A673 (cell line): Measurements from ENCODE around the gene ERI2. TPM values are rescaled to one million over a fixed set of nuclear protein-coding genes. Genes with fewer than 3 reads are reported as not detected.

Experiments used
- BruUV-seq: library from RNA; stranded (reverse); fragments of 400-500 nt; replicated peaks from 2 replicates; lab custom pipeline; 2021; lab: Mats Ljungman, UMichigan
- CTCF ChIA-PET: fragments of 300-600 bp; sonication (Branson Sonifier 250); formaldehyde crosslinking; loops from one replicate; lab custom pipeline; 2022; ENCODE audit warnings: antibody characterized with exemption; lab: Charles Lee
- POLR2A ChIA-PET: fragments of 300-600 bp; sonication (Branson Sonifier 250); formaldehyde crosslinking; loops from one replicate; lab custom pipeline; 2022; ENCODE audit warnings: antibody characterized with exemption; ENCODE audit not compliant: low non-redundant PET; lab: Charles Lee
- DNase-seq: peaks from one replicate; pipeline ENCODE4 v3.0.0-alpha.2; 2015; ENCODE audit warnings: low spot score
- H3K27ac ChIP-seq: fragments of 200-600 bp; sonication (generic); 2 replicates; pipeline ENCODE4 v1.5.1; 2016; ENCODE audit warnings: mixed run types, low read depth, mild to moderate bottlenecking, mixed read lengths, antibody characterized with exemption, low read length; ENCODE audit not compliant: poor library complexity, severe bottlenecking
- H3K27me3 ChIP-seq: fragments of 200-600 bp; sonication (generic); replicated peaks from 2 replicates; pipeline ENCODE4 v1.6.1; 2017; ENCODE audit warnings: mixed run types, low read depth, mild to moderate bottlenecking, mixed read lengths, antibody characterized with exemption, low read length; ENCODE audit not compliant: insufficient read depth, poor library complexity
- H3K36me3 ChIP-seq: fragments of 200-600 bp; sonication (generic); 2 replicates; pipeline ENCODE4 v1.6.1; 2016; ENCODE audit warnings: mixed run types, mild to moderate bottlenecking, mixed read lengths, antibody characterized with exemption, low read length; ENCODE audit not compliant: insufficient read depth, poor library complexity, severe bottlenecking
- H3K4me1 ChIP-seq: fragments of 200-600 bp; sonication (generic); 2 replicates; pipeline ENCODE4 v1.6.1; 2017; ENCODE audit warnings: mixed run types, mild to moderate bottlenecking, mixed read lengths, antibody characterized with exemption, low read length; ENCODE audit not compliant: insufficient read depth, poor library complexity, severe bottlenecking
- H3K4me3 ChIP-seq: fragments of 200-600 bp; sonication (generic); 2 replicates; pipeline ENCODE4 v1.5.1; 2016; ENCODE audit warnings: low read depth, mixed run types, mild to moderate bottlenecking, mixed read lengths, low read length; ENCODE audit not compliant: poor library complexity, severe bottlenecking
- H3K9me3 ChIP-seq: fragments of 200-600 bp; sonication (generic); 2 replicates; pipeline ENCODE4 v1.6.1; 2016; ENCODE audit warnings: mixed run types, low read depth, mild to moderate bottlenecking, mixed read lengths, antibody characterized with exemption, low read length; ENCODE audit not compliant: poor library complexity, severe bottlenecking
- CTCF ChIP-seq: fragments of 300-800, 200-600 bp; sonication (generic); conservative IDR thresholded peaks from 2 replicates; pipeline ENCODE4 v1.5.1; 2017; ENCODE audit warnings: low read depth, mild to moderate bottlenecking, antibody characterized with exemption, low read length, moderate library complexity, mixed read lengths
- EZH2 ChIP-seq: fragments of 200-600 bp; sonication (generic); IDR thresholded peaks from 2 replicates; pipeline ENCODE4 v1.6.1; 2017; ENCODE audit warnings: borderline replicate concordance, low read depth, mild to moderate bottlenecking, mixed read lengths, antibody characterized with exemption, low read length; ENCODE audit not compliant: poor library complexity, severe bottlenecking
- intact Hi-C: fragments of 100-400 bp; cut with micrococcal nuclease; formaldehyde crosslinking; loops from one replicate; pipeline ENCODE4 v1.10.0; 2022; ENCODE audit not compliant: unreplicated experiment
- total RNA-seq: library from RNA; stranded (reverse); gene quantifications from 2 replicates; pipeline ENCODE4 v1.2.3, GENCODE V29; 2021

The ERI2 gene
- total RNA-seq, 1 experiment from 2014 or later, result 24.9 TPM

DNA sequence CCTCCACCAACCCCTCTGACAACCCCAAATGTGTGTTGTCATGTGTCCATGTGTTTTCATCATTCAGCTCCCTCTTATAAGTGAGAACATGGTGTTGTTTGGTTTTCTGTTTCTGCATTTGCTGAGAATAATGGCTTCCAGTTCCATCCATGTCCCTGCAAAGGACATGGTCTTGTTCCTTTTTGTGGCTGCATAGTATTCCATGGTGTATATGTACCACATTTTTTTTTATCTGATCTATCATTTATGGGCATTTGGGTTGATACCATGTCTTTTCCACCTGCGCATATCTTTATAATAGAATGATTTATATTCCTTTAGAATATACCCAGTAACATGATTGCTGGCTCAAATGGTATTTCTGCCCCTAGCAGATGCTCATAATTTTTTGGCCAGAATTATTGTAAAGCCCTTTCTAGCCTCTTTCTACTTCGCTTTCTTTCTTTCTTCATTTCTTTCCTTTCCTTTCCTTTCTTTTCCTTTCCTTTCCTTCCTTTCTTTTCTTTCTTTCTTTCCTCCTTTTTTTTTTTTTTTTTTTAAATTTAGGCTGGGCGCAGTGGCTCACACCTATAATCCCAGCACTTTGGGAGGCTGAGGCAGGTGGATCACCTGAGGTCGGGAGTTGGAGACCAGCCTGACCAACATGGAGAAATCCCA, 12.8 kb upstream of the ERI2 start:
- H3K36me3 ChIP-seq, result peaks cover 21% of the 10 kb centered on the region
- no peaks in the 10 kb centered on the region for H3K4me1 ChIP-seq
- H3K27ac ChIP-seq, result no peak overlapping the region
- H3K27me3 ChIP-seq, result no peaks in the 10 kb centered on the region
- intact Hi-C loops, result no loop called here
- POLR2A ChIA-PET, result no interaction called here
- no TSS peak for BruUV-seq
- no peak overlapping the region for H3K4me3 ChIP-seq
- CTCF ChIA-PET, result no interaction called here
- DNase-seq, result no peak
- H3K9me3 ChIP-seq, result no peaks in the 10 kb centered on the region
- TF ChIP-seq EZH2, result no peak
- no peak for TF ChIP-seq CTCF

GRCh38 chr16:20814784-20815183, 8.5 kb upstream of the ERI2 start:
- BruUV-seq, result no TSS peak
- no peak for DNase-seq
- intact Hi-C loops, result no loop called here
- no peaks in the 10 kb centered on the region for H3K4me1 ChIP-seq
- ChIA-PET CTCF (no interaction called here), POLR2A (no interaction called here)
- H3K4me3 ChIP-seq, result no peak overlapping the region
- H3K36me3 ChIP-seq, result peaks cover 11% of the 10 kb centered on the region
- no peak overlapping the region for H3K27ac ChIP-seq
- TF ChIP-seq CTCF (no peak), EZH2 (no peak)
- H3K27me3 ChIP-seq, result no peaks in the 10 kb centered on the region
- H3K9me3 ChIP-seq, result no peaks in the 10 kb centered on the region

GRCh38 chr16:20812510-20812909, 6.2 kb upstream of the ERI2 start:
- CTCF ChIA-PET, result no interaction called here

More at GRCh38 chr16:20812510-20812909, 6.2 kb upstream of the ERI2 start:
- BruUV-seq, result no TSS peak
- intact Hi-C loops, result no loop called here
- TF ChIP-seq CTCF, result no peak
- DNase-seq, result no peak
- no peak overlapping the region for H3K4me3 ChIP-seq
- H3K27ac ChIP-seq, result no peak overlapping the region
- no peaks in the 10 kb centered on the region for H3K9me3 ChIP-seq
- H3K4me1 ChIP-seq, result peaks cover 4% of the 10 kb centered on the region
- H3K36me3 ChIP-seq, result peaks cover 11% of the 10 kb centered on the region
- POLR2A ChIA-PET, result no interaction called here
- H3K27me3 ChIP-seq, result no peaks in the 10 kb centered on the region
